Neuronal stem cell (in vitro differentiated cells): ENCODE measurements around the gene PTCH1.

Experiments
- DNase-seq: peaks from one replicate; pipeline ENCODE4 v3.0.0-alpha.2; 2013; ENCODE audit warnings: low spot score
- H2AFZ ChIP-seq: one replicate; pipeline ENCODE4 v1.6.1; 2013; ENCODE audit warnings: mild to moderate bottlenecking, low read length, inconsistent platforms
- H2AK5ac ChIP-seq: 2 replicates; pipeline ENCODE4 v1.6.1; 2013; ENCODE audit warnings: low read depth, mild to moderate bottlenecking, inconsistent platforms, low read length, moderate library complexity, mixed read lengths
- H2BK120ac ChIP-seq: 2 replicates; pipeline ENCODE4 v1.6.1; 2013; ENCODE audit warnings: low read depth, mild to moderate bottlenecking, inconsistent platforms, low read length, moderate library complexity, mixed read lengths
- H2BK12ac ChIP-seq: one replicate; pipeline ENCODE4 v1.6.1; 2013; ENCODE audit warnings: low read length, inconsistent platforms
- H2BK15ac ChIP-seq: 2 replicates; pipeline ENCODE4 v1.6.1; 2013; ENCODE audit warnings: mild to moderate bottlenecking, low read length, inconsistent platforms, mixed read lengths
- H2BK5ac ChIP-seq: one replicate; pipeline ENCODE4 v1.6.1; 2013; ENCODE audit warnings: inconsistent platforms, mild to moderate bottlenecking, low read length, moderate library complexity
- H3K14ac ChIP-seq: one replicate; pipeline ENCODE4 v1.6.1; 2013; ENCODE audit warnings: low read length, inconsistent platforms
- H3K18ac ChIP-seq: 2 replicates; pipeline ENCODE4 v1.6.1; 2013; ENCODE audit warnings: low read length, inconsistent platforms
- H3K23ac ChIP-seq: 2 replicates; pipeline ENCODE4 v1.6.1; 2013; ENCODE audit warnings: low read depth, mild to moderate bottlenecking, mixed read lengths, low read length, inconsistent platforms; ENCODE audit not compliant: poor library complexity
- H3K27ac ChIP-seq: replicated peaks from 3 replicates; pipeline ENCODE4 v1.5.1; 2013; ENCODE audit warnings: low read length, inconsistent platforms
- H3K27me3 ChIP-seq, 3 experiments: 2 replicates each; pipeline ENCODE4 v1.6.1; 2013; ENCODE audit warnings: low read length in 3 of 3, mild to moderate bottlenecking in 2 of 3, inconsistent platforms in 1 of 3, low read depth in 1 of 3, mixed read lengths in 1 of 3, moderate library complexity in 1 of 3; ENCODE audit not compliant: control insufficient read depth in 3 of 3, insufficient read depth in 3 of 3
- H3K36me3 ChIP-seq, 2 donors: replicated peaks in 1 of 2; 2 replicates each; pipeline ENCODE4 v1.6.1; 2013; ENCODE audit warnings: low read length in 2 of 2; ENCODE audit not compliant: control insufficient read depth in 2 of 2, insufficient read depth in 2 of 2
- H3K4ac ChIP-seq: 2 replicates; pipeline ENCODE4 v1.6.1; 2013; ENCODE audit warnings: inconsistent platforms, mild to moderate bottlenecking, low read length, moderate library complexity
- H3K4me1 ChIP-seq, 2 donors: 1 replicate in 1 of 2; 2 replicates in 1 of 2; pipeline ENCODE4 v1.6.1; 2013; ENCODE audit warnings: low read length in 2 of 2, low read depth in 1 of 2; ENCODE audit not compliant: control insufficient read depth in 2 of 2, insufficient read depth in 1 of 2
- H3K4me2 ChIP-seq: one replicate; pipeline ENCODE4 v1.6.1; 2013; ENCODE audit warnings: mild to moderate bottlenecking, low read length, inconsistent platforms; ENCODE audit not compliant: insufficient read depth, poor library complexity, severe bottlenecking
- H3K4me3 ChIP-seq, 2 donors: 2 replicates each; pipeline ENCODE4 v1.5.1; 2013; ENCODE audit warnings: low read length in 2 of 2, mild to moderate bottlenecking in 2 of 2, inconsistent platforms in 1 of 2, moderate library complexity in 1 of 2
- H3K79me1 ChIP-seq: one replicate; pipeline ENCODE4 v1.6.1; 2013; ENCODE audit warnings: low read depth, mild to moderate bottlenecking, inconsistent platforms, low read length, moderate library complexity
- H3K9ac ChIP-seq: one replicate; pipeline ENCODE4 v1.6.1; 2013; ENCODE audit warnings: mild to moderate bottlenecking, low read depth, low read length, inconsistent platforms; ENCODE audit not compliant: poor library complexity
- H3K9me3 ChIP-seq, 2 donors: replicated peaks in 1 of 2; 2 replicates each; pipeline versions ENCODE3 to v1.6.1; 2013; ENCODE audit warnings: low read length in 2 of 2, mild to moderate bottlenecking in 2 of 2, inconsistent platforms in 1 of 2, low read depth in 1 of 2, mixed read lengths in 1 of 2, moderate library complexity in 1 of 2; ENCODE audit not compliant: control insufficient read depth in 2 of 2, insufficient read depth in 1 of 2
- H4K8ac ChIP-seq: one replicate; pipeline ENCODE4 v1.6.1; 2013; ENCODE audit warnings: low read depth, mild to moderate bottlenecking, inconsistent platforms, low read length, moderate library complexity
- H4K91ac ChIP-seq: one replicate; pipeline ENCODE4 v1.6.1; 2013; ENCODE audit warnings: low read length, low read depth, mild to moderate bottlenecking, inconsistent platforms; ENCODE audit not compliant: poor library complexity
- WGBS, 2 donors: extraction: QIAGEN DNeasy Blood & Tissue Kit; methylation state at CpG; one replicate each; pipeline ENCODE4 v1.1.7; 2013; ENCODE audit warnings: missing lambda C conversion rate in 2 of 2, mixed read lengths in 1 of 2; ENCODE audit not compliant: insufficient read length in 2 of 2, insufficient replicate concordance in 1 of 2; ENCODE audit errors: extremely low coverage in 2 of 2; 5-methylcytosine and 5-hydroxymethylcytosine counted together

The PTCH1 gene

DNA sequence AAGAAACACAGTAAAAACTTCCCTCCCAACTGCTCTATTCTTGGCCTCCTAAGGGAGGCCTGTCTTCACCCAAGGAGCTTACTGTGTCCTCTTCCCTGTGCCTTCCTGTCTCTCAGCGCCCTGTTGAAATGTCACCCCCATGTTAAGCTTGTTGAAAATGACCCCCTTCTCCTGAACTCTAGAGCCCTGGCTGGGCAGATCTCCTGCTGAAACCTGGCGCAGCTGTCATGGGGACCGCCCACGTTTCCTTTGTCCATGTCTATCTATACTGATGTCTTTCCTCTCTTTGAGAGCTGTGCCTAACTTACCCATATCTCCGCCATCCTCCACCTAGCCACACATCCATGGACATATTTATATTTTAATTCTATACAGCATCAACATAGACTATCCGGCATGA, 33.3 kb downstream of the PTCH1 start:
- Histone ChIP-seq H3K9ac (no peak overlapping the region), H2AK5ac (no peak overlapping the region), H2BK120ac (no peak overlapping the region), H3K4ac (no peak overlapping the region), H4K91ac (no peak overlapping the region), H3K36me3 (peaks cover 2 to 99% of the 10 kb centered on the region in 2 donors), H4K8ac (no peak overlapping the region), H3K23ac (no peak overlapping the region), H3K14ac (no peak overlapping the region), H3K18ac (no peak overlapping the region), H3K9me3 (peaks cover 2 to 7% of the 10 kb centered on the region in 2 donors), H2AFZ (no peak overlapping the region), H3K4me2 (no peak overlapping the region), H2BK12ac (no peak overlapping the region), H3K79me1 (peaks cover 2% of the 10 kb centered on the region), H3K27ac (no peak overlapping the region), H2BK15ac (no peak overlapping the region), H3K4me3 (no peak overlapping the region), H2BK5ac (no peak overlapping the region), H3K27me3 (no peaks in the 10 kb centered on the region), H3K4me1 (peaks cover 10 to 44% of the 10 kb centered on the region in 2 donors)
- no peak for DNase-seq
- WGBS, 2 donors, result no CpG with 5 or more reads among the region's 6 CpGs

DNA sequence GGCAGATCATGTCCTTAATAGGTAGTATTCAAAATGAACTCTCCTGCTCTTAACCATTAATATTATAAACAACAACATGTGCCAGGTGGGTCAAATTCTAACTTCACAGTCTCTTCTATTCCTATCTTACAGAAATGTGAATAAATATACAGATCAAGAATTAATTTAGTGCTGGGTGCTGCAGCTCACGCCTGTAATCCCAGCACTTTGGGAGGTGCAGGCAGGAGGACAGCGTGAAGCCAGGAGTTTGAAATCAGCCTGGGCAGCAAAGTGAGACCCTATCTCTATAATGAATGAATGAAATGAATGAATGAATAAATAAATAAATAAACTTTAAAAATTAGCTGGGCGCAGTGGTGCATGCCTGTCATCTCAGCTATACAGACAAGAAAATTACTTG, 34.1 kb downstream of the PTCH1 start:
- H2BK120ac ChIP-seq, result no peak overlapping the region
- no peak overlapping the region for H3K23ac ChIP-seq
- H3K4me3 ChIP-seq, result no peak overlapping the region
- H2AK5ac ChIP-seq, result no peak overlapping the region
- no peak overlapping the region for H2BK12ac ChIP-seq
- no peak overlapping the region for H4K8ac ChIP-seq
- H3K9me3 ChIP-seq, result peaks cover 2% of the 10 kb centered on the region in 2 donors
- H2AFZ ChIP-seq, result no peak overlapping the region
- H3K4me1 ChIP-seq, result peaks cover 16 to 51% of the 10 kb centered on the region in 2 donors
- H2BK15ac ChIP-seq, result no peak overlapping the region
- H3K14ac ChIP-seq, result no peak overlapping the region
- no peak overlapping the region for H3K27ac ChIP-seq
- H3K4me2 ChIP-seq, result no peak overlapping the region
- no CpG with 5 or more reads among the region's 3 CpGs for WGBS, 2 donors
- H3K79me1 ChIP-seq, result peaks cover 2% of the 10 kb centered on the region
- no peaks in the 10 kb centered on the region for H3K27me3 ChIP-seq
- H3K9ac ChIP-seq, result no peak overlapping the region
- H2BK5ac ChIP-seq, result no peak overlapping the region
- no peak overlapping the region for H3K4ac ChIP-seq
- H3K36me3 ChIP-seq, result peaks cover 2 to 98% of the 10 kb centered on the region in 2 donors
- DNase-seq, result no peak
- H4K91ac ChIP-seq, result no peak overlapping the region
- H3K18ac ChIP-seq, result no peak overlapping the region

DNA sequence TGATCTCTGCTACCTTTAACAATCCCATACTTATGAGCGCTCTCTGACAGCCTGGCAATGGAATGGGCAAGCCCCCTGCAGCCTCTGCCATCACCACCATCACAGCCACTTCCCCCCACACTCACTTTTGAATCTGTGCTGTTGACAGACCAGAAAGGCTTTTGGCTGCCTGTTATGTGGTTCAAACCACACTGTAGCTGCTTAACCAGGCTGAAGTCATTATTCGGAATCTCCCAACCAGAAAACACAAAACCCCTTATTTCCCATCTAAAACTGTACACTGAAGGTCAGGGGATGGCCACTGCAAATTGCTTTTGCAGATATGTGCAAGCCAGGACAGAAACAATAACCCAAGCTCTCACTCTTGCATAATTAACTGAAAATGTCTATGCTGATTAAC, 35.8 kb downstream of the PTCH1 start:
- Histone ChIP-seq H3K4ac (no peak overlapping the region), H3K4me3 (no peak overlapping the region), H3K23ac (no peak overlapping the region), H3K4me1 (peaks cover 26 to 58% of the 10 kb centered on the region in 2 donors), H3K9ac (no peak overlapping the region), H3K18ac (no peak overlapping the region), H3K36me3 (peaks cover 16 to 98% of the 10 kb centered on the region in 2 donors), H2BK120ac (no peak overlapping the region), H2BK15ac (no peak overlapping the region), H4K91ac (no peak overlapping the region), H2BK5ac (no peak overlapping the region), H3K9me3 (peaks cover 0 to 2% of the 10 kb centered on the region in 2 donors), H2BK12ac (no peak overlapping the region), H3K27me3 (no peaks in the 10 kb centered on the region), H3K79me1 (no peaks in the 10 kb centered on the region), H2AK5ac (no peak overlapping the region), H2AFZ (no peak overlapping the region), H4K8ac (no peak overlapping the region), H3K4me2 (no peak overlapping the region), H3K14ac (no peak overlapping the region), H3K27ac (no peak overlapping the region)
- no CpG with 5 or more reads among the region's 2 CpGs for WGBS, 2 donors
- DNase-seq, result no peak

DNA sequence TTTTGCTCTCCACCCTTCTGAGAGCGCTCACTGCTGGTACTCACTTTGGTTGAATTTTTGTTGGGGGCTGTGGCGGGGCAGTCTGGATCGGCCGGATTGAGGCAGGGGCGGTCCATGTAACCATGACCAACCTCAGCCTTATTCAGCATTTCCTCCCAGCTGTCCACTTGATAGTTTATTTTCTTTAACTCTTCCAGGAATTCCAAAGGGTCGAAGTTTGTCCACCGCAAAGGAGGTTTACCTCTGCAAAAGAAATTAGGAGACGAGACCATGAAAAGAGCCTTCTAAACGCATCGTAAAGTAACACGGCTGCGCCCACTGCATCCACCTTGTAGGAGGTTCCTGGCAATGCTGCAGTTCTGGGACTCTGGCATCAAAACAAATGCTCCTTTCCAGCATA, 36.4 kb downstream of the PTCH1 start:
- no peak overlapping the region for H4K8ac ChIP-seq
- DNase-seq, result no peak
- peaks cover 0 to 2% of the 10 kb centered on the region in 2 donors for H3K9me3 ChIP-seq
- no peak overlapping the region for H3K18ac ChIP-seq
- peaks cover 26 to 58% of the 10 kb centered on the region in 2 donors for H3K4me1 ChIP-seq
- H3K4me3 ChIP-seq, result no peak overlapping the region
- H3K23ac ChIP-seq, result no peak overlapping the region
- no peak overlapping the region for H3K9ac ChIP-seq
- no peak overlapping the region for H3K4me2 ChIP-seq
- WGBS, 2 donors, result no CpG with 5 or more reads among the region's 12 CpGs
- H3K27ac ChIP-seq, result no peak overlapping the region
- no peak overlapping the region for H3K14ac ChIP-seq
- no peak overlapping the region for H2BK15ac ChIP-seq
- H2AFZ ChIP-seq, result no peak overlapping the region
- no peak overlapping the region for H2BK5ac ChIP-seq
- no peak overlapping the region for H2AK5ac ChIP-seq
- no peak overlapping the region for H2BK12ac ChIP-seq
- H4K91ac ChIP-seq, result no peak overlapping the region
- H3K27me3 ChIP-seq, result no peaks in the 10 kb centered on the region
- no peaks in the 10 kb centered on the region for H3K79me1 ChIP-seq
- H2BK120ac ChIP-seq, result no peak overlapping the region
- peaks cover 23 to 98% of the 10 kb centered on the region in 2 donors for H3K36me3 ChIP-seq
- no peak overlapping the region for H3K4ac ChIP-seq
